GM13977 (cell line): ENCODE results near the gene IL26.

ENCODE experiments used
- DNase-seq: peaks from one replicate; pipeline ENCODE4 v3.0.0; 2012; ENCODE audit warnings: low spot score
- in situ Hi-C: fragments of 300-500 bp; cut with MboI; formaldehyde crosslinking; loops from one replicate; pipeline ENCODE4 v1.12.0; 2022; ENCODE audit warnings: low sequenced_read_pairs, low pct_unique_long_range_greater_than_20kb, mixed read lengths, inconsistent platforms; ENCODE audit not compliant: unreplicated experiment
- TF ChIP-seq, protein P1 (sequence below): IDR thresholded peaks from 2 replicates; pipeline ENCODE4 v1.5.1; 2012; ENCODE audit warnings: mild to moderate bottlenecking, control low read depth; ENCODE audit not compliant: insufficient read depth; ENCODE audit errors: extremely low read depth, missing control alignments

Gene IL26

DNA sequence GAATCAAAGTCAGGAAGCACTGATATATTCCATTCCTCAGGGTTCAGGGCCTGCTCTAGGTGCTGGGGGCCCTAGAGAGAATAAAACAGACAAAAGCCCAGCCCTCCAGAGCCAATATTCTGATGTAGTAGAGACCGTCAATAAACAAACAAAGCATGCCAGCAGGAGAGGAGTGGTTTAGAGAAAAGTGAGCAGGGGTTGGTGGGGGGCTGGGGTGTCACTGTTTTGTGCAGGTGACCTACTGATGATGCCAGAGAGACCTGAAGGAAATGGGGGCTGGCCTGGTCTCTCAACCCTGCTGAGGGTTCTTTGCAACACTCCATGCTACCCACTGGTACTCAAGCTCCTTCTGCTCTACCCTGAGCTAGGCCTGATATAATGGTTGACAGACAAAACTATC, 26.5 kb downstream of the IL26 start:
- no peak for DNase-seq
- in situ Hi-C loops: no loop called here
- TF ChIP-seq, protein P1, sequence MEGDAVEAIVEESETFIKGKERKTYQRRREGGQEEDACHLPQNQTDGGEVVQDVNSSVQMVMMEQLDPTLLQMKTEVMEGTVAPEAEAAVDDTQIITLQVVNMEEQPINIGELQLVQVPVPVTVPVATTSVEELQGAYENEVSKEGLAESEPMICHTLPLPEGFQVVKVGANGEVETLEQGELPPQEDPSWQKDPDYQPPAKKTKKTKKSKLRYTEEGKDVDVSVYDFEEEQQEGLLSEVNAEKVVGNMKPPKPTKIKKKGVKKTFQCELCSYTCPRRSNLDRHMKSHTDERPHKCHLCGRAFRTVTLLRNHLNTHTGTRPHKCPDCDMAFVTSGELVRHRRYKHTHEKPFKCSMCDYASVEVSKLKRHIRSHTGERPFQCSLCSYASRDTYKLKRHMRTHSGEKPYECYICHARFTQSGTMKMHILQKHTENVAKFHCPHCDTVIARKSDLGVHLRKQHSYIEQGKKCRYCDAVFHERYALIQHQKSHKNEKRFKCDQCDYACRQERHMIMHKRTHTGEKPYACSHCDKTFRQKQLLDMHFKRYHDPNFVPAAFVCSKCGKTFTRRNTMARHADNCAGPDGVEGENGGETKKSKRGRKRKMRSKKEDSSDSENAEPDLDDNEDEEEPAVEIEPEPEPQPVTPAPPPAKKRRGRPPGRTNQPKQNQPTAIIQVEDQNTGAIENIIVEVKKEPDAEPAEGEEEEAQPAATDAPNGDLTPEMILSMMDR: no peak

DNA sequence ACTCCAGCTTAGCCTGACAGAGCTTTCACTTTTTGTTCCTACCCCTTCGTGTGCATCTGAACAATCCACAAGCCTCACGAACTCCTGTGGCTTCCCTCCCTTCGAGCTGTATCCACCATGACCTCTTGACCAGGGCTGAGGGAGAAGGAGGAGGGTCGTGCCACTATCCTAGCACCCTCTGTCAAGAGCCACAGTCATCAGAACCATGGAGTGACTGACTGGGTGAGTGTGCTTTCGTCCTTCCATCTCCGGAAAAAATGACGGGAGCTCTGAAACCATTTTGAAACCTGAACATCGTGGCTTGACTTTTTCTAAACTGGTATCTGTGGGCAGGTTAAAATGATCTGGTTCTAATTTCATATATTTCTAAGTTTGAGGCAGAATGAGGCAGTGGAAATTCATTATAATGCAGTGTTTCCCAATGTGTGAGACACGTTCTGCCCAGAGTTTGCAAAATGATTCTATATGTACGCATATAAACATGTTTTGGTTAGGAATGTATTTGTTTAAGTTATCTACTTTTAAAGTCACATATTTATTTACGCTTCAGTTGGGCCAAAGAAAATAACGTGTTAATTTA, 27.0 kb downstream of the IL26 start:
- DNase-seq: no peak
- in situ Hi-C loops: no loop called here
- TF ChIP-seq, protein P1: no peak

DNA sequence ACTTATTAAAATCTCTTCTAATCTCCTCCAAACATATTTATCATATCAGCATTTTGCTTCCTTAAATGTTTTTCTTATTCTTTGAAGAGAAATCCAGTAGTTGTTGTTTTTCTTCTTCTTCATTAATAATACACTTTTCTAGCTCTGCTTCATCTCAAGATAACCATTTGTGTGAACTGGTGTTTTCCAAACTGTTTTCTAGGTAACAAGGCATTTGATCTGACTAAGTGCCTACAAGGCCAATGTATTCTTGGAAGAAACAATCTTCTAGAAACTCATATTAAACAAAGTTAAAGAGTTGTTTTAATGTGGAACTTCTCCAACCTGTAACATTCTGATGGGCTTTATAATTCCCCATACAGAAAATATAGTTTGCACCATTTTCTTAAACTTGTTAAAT, 35.3 kb downstream of the IL26 start:
- in situ Hi-C loops: no loop called here
- TF ChIP-seq, protein P1: no peak
- DNase-seq: no peak

DNA sequence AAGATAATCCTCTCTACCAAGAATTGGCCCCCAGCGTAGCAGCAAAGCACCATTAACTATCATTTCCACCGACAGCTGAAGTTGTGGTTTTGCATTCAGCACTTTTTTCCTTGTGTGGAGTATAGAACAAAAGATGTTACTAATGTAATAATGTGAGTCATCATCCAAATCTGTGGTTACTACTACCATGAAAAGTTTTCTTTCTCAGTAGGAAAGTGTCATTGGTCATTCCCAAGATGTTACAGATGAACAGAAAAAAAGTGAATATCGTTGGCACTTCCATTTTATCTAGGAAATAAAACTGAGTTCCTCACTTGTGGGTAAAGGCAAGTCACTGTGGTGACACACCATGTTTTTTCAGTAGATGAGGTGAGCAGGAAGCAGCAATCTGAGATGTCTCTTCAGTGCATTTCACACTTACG, 35.8 kb downstream of the IL26 start:
- no peak for DNase-seq

DNA sequence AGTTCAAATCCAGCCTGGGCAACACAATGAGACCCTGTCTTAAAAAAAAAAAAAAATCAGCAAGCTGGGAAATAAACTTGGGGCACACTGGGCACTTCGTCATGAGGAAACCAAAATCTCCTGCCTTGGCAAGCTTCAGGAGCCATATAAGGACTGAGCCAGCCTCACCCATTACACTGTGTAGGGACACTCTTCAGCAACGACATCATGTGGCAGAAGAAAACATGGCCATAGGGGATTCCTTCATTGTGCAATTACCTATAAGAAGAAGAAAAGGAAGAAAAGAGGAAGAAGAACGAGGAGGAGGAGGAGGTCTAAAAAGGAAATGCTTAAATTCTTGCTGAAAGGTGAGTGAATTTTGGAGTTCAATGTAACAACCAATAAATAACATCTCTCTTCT, 40.0 kb downstream of the IL26 start:
- DNase-seq: no peak
- TF ChIP-seq, protein P1: no peak
- in situ Hi-C loops: no loop called here

More for the DNA sequence above, 35.8 kb downstream of the IL26 start:
- in situ Hi-C loops: no loop called here
- TF ChIP-seq, protein P1: no peak

DNA sequence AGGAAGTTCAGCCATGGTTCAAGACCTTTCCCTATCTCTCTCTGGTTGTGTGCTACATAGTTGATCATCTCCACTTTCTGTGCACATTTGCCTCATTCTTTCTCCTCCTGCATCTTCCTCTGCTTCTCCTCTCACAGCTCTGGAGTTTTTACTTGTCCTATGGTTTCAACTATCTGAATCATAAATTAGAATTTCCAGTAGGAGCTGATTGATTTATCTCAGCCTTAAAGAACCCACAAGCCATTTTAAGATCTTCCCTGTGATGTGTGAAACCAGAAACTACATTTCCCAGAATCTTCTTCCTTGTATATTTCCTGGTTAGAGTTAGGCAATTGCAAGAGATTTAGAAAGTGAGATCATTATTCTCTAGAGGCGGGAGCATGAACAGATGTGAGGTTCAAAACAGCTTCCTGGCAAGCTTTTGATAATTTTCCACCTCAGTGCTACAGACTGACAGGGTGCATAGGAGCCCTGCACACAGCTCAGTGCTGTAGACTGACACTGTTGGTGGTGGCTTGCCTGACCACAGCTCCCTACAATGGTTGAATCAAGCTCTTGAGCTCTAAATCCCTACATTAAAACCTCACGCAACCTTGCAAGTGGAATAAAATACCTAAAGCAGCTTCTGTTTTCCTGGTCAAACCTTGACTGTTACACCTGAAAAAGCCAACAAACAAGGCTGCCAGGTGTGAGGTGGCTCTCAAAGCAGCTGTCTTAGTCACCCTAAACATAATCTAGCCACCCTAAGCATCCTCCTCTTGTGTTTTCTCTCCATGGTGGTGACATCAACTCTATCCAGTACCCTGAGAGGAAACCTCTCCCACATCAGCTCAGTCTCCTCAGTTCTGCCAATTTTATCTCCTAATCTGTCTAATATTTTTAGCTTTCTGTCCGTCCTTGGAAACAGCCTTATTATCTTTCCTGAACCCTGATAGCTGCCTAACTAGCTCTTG, 44.5 kb downstream of the IL26 start:
- no peak for DNase-seq
- in situ Hi-C loops: no loop called here
- TF ChIP-seq, protein P1: no peak
